GM18511 (cell line): ENCODE data around the gene SERPINB3.
"Not testable (repeated sequence)": the region's sequence is repeated elsewhere in the genome, so short reads cannot be mapped to it uniquely, and the experiment has no call there.

Experiments
- ATAC-seq: cut with Tn5 transposase; IDR thresholded peaks from one replicate; pipeline ENCODE4 v1.9.1; 2021; ENCODE audit warnings: mild to moderate bottlenecking, moderate library complexity; ENCODE audit not compliant: unreplicated experiment

Gene SERPINB3

GRCh38 chr18:63661750-63662149, at the start of gene SERPINB3:
TSS of gene SERPINB3 (minus strand) at chr18:63661893. CDS start at chr18:63661216, 677 bp downstream.
- not testable (repeated sequence) for ATAC-seq

- ATAC-seq = no peak
These were observed 47.0 kb upstream of the SERPINB3 start for GRCh38 chr18:63708650-63709049.

- no peak for ATAC-seq
These were observed 46.1 kb upstream of the SERPINB3 start for GRCh38 chr18:63707816-63708215.

- ATAC-seq = no peak
These were observed 43.7 kb upstream of the SERPINB3 start for GRCh38 chr18:63705401-63705800.

- ATAC-seq = no peak
These were observed 41.0 kb upstream of the SERPINB3 start, which contains the start of gene SERPINB11 for GRCh38 chr18:63702660-63703059. TSS of gene SERPINB11 (plus strand) at chr18:63702960. CDS start at chr18:63710194, 7,234 bp downstream.

- ATAC-seq = no peak
These were observed 40.3 kb upstream of the SERPINB3 start for GRCh38 chr18:63701952-63702351.

- ATAC-seq = no peak
These were observed 38.8 kb upstream of the SERPINB3 start for GRCh38 chr18:63700501-63700900.

- no peak for ATAC-seq
These were observed 35.5 kb upstream of the SERPINB3 start for GRCh38 chr18:63697097-63697660.

- no peak for ATAC-seq
These were observed 27.4 kb upstream of the SERPINB3 start for GRCh38 chr18:63689064-63689463.

- ATAC-seq = no peak
These were observed 25.2 kb upstream of the SERPINB3 start for GRCh38 chr18:63686871-63687270.

GRCh38 chr18:63684718-63685117, 23.0 kb upstream of the SERPINB3 start:
- no peak for ATAC-seq

- no peak for ATAC-seq
These were observed 22.2 kb upstream of the SERPINB3 start for GRCh38 chr18:63683890-63684289.

- no peak for ATAC-seq
These were observed 21.5 kb upstream of the SERPINB3 start for GRCh38 chr18:63683152-63683551.

- ATAC-seq = no peak
These were observed 20.0 kb upstream of the SERPINB3 start for GRCh38 chr18:63681449-63682340.

- ATAC-seq = no peak
These were observed 18.3 kb upstream of the SERPINB3 start for GRCh38 chr18:63679820-63680606.

- no peak for ATAC-seq
These were observed 16.0 kb upstream of the SERPINB3 start for GRCh38 chr18:63677500-63678225.

GRCh38 chr18:63676526-63677323, 15.0 kb upstream of the SERPINB3 start:
- ATAC-seq = peak; percentile 78

- ATAC-seq = no peak
These were observed 2.9 kb upstream of the SERPINB3 start for GRCh38 chr18:63664571-63664970.

GRCh38 chr18:63658920-63659319, 2.8 kb downstream of the SERPINB3 start:
- ATAC-seq = not testable (repeated sequence)

- not testable (repeated sequence) for ATAC-seq
These were observed 11.4 kb downstream of the SERPINB3 start for GRCh38 chr18:63650271-63650670.
